ENCODE data around the gene TMED6.

The TMED6 gene

DNA sequence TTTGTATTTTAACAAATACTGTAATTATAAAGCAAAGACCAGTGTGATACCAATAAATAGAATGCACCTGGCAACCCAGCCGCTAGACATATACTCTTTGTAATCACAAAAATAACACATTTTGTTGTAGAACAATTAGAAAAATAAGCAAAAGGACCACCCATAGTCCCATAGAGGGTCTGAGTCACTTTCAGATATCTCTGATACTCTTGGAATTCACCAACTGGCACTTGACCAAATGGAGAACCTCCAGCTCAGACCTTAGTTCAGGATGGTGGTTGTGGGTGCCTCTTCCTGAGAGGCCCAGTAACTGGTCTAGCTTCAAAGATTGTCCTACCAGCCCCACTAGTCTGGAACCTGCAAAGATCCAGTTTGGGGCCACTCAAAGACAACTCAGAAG is 35.0 kb upstream of the TMED6 start:
- TF ChIP-seq, protein P1, sequence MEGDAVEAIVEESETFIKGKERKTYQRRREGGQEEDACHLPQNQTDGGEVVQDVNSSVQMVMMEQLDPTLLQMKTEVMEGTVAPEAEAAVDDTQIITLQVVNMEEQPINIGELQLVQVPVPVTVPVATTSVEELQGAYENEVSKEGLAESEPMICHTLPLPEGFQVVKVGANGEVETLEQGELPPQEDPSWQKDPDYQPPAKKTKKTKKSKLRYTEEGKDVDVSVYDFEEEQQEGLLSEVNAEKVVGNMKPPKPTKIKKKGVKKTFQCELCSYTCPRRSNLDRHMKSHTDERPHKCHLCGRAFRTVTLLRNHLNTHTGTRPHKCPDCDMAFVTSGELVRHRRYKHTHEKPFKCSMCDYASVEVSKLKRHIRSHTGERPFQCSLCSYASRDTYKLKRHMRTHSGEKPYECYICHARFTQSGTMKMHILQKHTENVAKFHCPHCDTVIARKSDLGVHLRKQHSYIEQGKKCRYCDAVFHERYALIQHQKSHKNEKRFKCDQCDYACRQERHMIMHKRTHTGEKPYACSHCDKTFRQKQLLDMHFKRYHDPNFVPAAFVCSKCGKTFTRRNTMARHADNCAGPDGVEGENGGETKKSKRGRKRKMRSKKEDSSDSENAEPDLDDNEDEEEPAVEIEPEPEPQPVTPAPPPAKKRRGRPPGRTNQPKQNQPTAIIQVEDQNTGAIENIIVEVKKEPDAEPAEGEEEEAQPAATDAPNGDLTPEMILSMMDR (IDR thresholded peaks at IDR 0.05; ENCODE audit: low read depth, low read length, poor library complexity, severe bottlenecking): no peak
- TF ChIP-seq EZH2phosphoT487 (IDR thresholded peaks at IDR 0.05; ENCODE audit: borderline replicate concordance, low read length): no peak
- no peaks in the 10 kb centered on the region for H3K9me2 ChIP-seq (replicated peaks; ENCODE audit: control insufficient read depth, low read length)
- no peak overlapping the region for H3K27ac ChIP-seq (ENCODE audit: low read depth, low read length)
- H3K9me3 ChIP-seq (ENCODE audit: control insufficient read depth, insufficient read depth, low read length): no peaks in the 10 kb centered on the region
- H3K4me3 ChIP-seq (ENCODE audit: low read length): peak overlapping the region; percentile 99
- H3K79me2 ChIP-seq (ENCODE audit: control insufficient read depth, low read length): peaks cover 47% of the 10 kb centered on the region
- peaks cover 12% of the 10 kb centered on the region for H3F3A ChIP-seq (ENCODE audit: control insufficient read depth, insufficient read depth)
- H4K20me1 ChIP-seq (ENCODE audit: control insufficient read depth, insufficient read depth, low read depth, low read length): peaks cover 4% of the 10 kb centered on the region; the same call in 1 of the 2 replicates
- H3K36me3 ChIP-seq (ENCODE audit: control insufficient read depth, low read length): peaks cover 38% of the 10 kb centered on the region
- no peaks in the 10 kb centered on the region for H3K27me3 ChIP-seq (ENCODE audit: control insufficient read depth, low read length)
- H3K4me2 ChIP-seq (ENCODE audit: low read length): peak overlapping the region; percentile 50
- peaks cover 35% of the 10 kb centered on the region for H3K4me1 ChIP-seq (ENCODE audit: control insufficient read depth, low read length)

DNA sequence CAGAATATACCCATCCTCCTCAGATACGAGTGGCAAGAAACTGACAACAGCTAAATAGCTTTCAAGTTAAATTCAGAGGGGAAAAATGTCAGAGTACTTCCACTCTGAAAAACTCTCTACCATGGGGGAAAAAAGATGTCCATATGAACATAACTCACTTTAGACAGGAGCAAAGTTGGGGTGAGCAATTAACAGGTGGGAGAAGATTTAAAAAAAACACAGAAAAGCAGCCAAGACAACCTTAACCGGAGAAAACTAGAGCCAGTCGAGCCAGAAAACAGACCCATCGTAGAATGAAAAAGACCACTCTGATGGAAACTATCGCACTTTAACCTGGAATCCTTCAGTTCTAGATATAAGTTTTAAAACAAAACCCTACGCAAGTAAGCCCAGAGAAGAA is 33.4 kb upstream of the TMED6 start:
- Histone ChIP-seq H3F3A (ENCODE audit: control insufficient read depth, insufficient read depth) (peaks cover 12% of the 10 kb centered on the region), H3K27ac (ENCODE audit: low read depth, low read length) (peak overlapping the region; percentile 93), H3K4me1 (ENCODE audit: control insufficient read depth, low read length) (peaks cover 46% of the 10 kb centered on the region), H3K9me2 (replicated peaks; ENCODE audit: control insufficient read depth, low read length) (no peaks in the 10 kb centered on the region), H3K27me3 (ENCODE audit: control insufficient read depth, low read length) (no peaks in the 10 kb centered on the region), H3K4me3 (ENCODE audit: low read length) (peak overlapping the region; percentile 99), H3K79me2 (ENCODE audit: control insufficient read depth, low read length) (peaks cover 64% of the 10 kb centered on the region), H3K9me3 (ENCODE audit: control insufficient read depth, insufficient read depth, low read length) (no peaks in the 10 kb centered on the region), H3K36me3 (ENCODE audit: control insufficient read depth, low read length) (peaks cover 53% of the 10 kb centered on the region), H3K4me2 (ENCODE audit: low read length) (peak overlapping the region; percentile 96), H4K20me1 (ENCODE audit: control insufficient read depth, insufficient read depth, low read depth, low read length) (peaks cover 4% of the 10 kb centered on the region; the same call in 1 of the 2 replicates)
- TF ChIP-seq EZH2phosphoT487 (IDR thresholded peaks at IDR 0.05; ENCODE audit: borderline replicate concordance, low read length): no peak
- TF ChIP-seq, protein P1 (IDR thresholded peaks at IDR 0.05; ENCODE audit: low read depth, low read length, poor library complexity, severe bottlenecking): no peak

DNA sequence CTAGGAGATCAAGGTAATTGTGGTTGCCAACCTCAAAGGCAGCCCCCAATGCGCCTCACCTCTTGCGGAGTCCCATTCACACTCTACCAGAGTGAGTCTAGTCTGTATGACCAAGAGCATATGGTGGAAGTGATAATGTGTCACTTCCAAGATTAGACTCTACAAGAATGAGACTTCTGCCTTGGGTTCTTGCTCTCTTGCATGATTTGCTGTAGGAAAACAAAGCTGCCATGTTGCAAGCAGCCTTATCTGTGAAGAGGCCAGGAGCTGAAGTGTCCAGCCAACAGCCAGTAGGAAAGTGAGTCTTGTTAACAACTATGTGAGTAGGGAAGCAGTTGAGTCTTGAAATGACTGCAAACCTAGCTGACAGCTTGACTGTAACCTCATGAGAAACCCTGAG is 30.8 kb upstream of the TMED6 start:
- peaks cover 58% of the 10 kb centered on the region for H3K4me1 ChIP-seq (ENCODE audit: control insufficient read depth, low read length)
- H3K4me2 ChIP-seq (ENCODE audit: low read length): peak overlapping the region; percentile 96
- H3K27ac ChIP-seq (ENCODE audit: low read depth, low read length): no peak overlapping the region; the same call in 1 of the 2 replicates
- H3K9me3 ChIP-seq (ENCODE audit: control insufficient read depth, insufficient read depth, low read length): no peaks in the 10 kb centered on the region
- H3F3A ChIP-seq (ENCODE audit: control insufficient read depth, insufficient read depth): peaks cover 16% of the 10 kb centered on the region
- H3K36me3 ChIP-seq (ENCODE audit: control insufficient read depth, low read length): peaks cover 77% of the 10 kb centered on the region
- no peaks in the 10 kb centered on the region for H3K9me2 ChIP-seq (replicated peaks; ENCODE audit: control insufficient read depth, low read length)
- H4K20me1 ChIP-seq (ENCODE audit: control insufficient read depth, insufficient read depth, low read depth, low read length): peaks cover 4% of the 10 kb centered on the region; the same call in 1 of the 2 replicates
- H3K4me3 ChIP-seq (ENCODE audit: low read length): peak overlapping the region; percentile 22
- peaks cover 87% of the 10 kb centered on the region for H3K79me2 ChIP-seq (ENCODE audit: control insufficient read depth, low read length)
- no peak for TF ChIP-seq EZH2phosphoT487 (IDR thresholded peaks at IDR 0.05; ENCODE audit: borderline replicate concordance, low read length)
- TF ChIP-seq, protein P1 (IDR thresholded peaks at IDR 0.05; ENCODE audit: low read depth, low read length, poor library complexity, severe bottlenecking): no peak
- no peaks in the 10 kb centered on the region for H3K27me3 ChIP-seq (ENCODE audit: control insufficient read depth, low read length)

Measured in DOHH2 (cell line).